OCI-LY7 (cell line): Measurements from ENCODE around the gene BPIFB4. TPM values are rescaled to one million over a fixed set of nuclear protein-coding genes. Genes with fewer than 3 reads are reported as not detected.

Source experiments
- Bru-seq: library from RNA; stranded (reverse); fragments of 400-500 nt; gene quantifications from one replicate; lab custom pipeline; 2021; lab: Mats Ljungman, UMichigan
- BruChase-seq, 2 experiments: library from RNA; stranded (reverse); fragments of 400-500 nt; gene quantifications; one replicate each; lab custom pipeline; 2021; lab: Mats Ljungman, UMichigan
- BruUV-seq: library from RNA; stranded (reverse); fragments of 400-500 nt; replicated peaks from 2 replicates; lab custom pipeline; 2021; lab: Mats Ljungman, UMichigan
- CTCF ChIA-PET: fragments of 300-600 bp; sonication (Branson Sonifier 250); formaldehyde crosslinking; loops from one replicate; lab custom pipeline; 2022; ENCODE audit warnings: antibody characterized with exemption; ENCODE audit not compliant: unreplicated experiment; lab: Charles Lee
- POLR2A ChIA-PET: fragments of 300-600 bp; sonication (Branson Sonifier 250); formaldehyde crosslinking; loops from one replicate; lab custom pipeline; 2022; ENCODE audit warnings: antibody characterized with exemption; lab: Charles Lee
- DNase-seq: peaks from one replicate; pipeline ENCODE4 v3.0.0-alpha.2; 2015; ENCODE audit warnings: low spot score
- H2AFZ ChIP-seq: fragments of 200-600 bp; sonication (generic), shearing (Covaris generic); 2 replicates; pipeline ENCODE4 v1.6.1; 2014; ENCODE audit warnings: mild to moderate bottlenecking, antibody characterized with exemption, low read length, moderate library complexity
- H3K27ac ChIP-seq: fragments of 200-600 bp; sonication (generic); 2 replicates; pipeline ENCODE4 v1.5.1; 2014; ENCODE audit warnings: mixed run types, low read depth, mild to moderate bottlenecking, moderate library complexity, low read length, inconsistent platforms; ENCODE audit not compliant: poor library complexity, severe bottlenecking
- H3K36me3 ChIP-seq: fragments of 200-600 bp; sonication (generic); 2 replicates; pipeline ENCODE4 v1.6.1; 2014; ENCODE audit warnings: mild to moderate bottlenecking, antibody characterized with exemption, low read length, moderate library complexity, mixed read lengths; ENCODE audit not compliant: insufficient read depth
- H3K4me1 ChIP-seq: fragments of 200-600 bp; sonication (generic); 2 replicates; pipeline ENCODE4 v1.5.1; 2014; ENCODE audit warnings: mild to moderate bottlenecking, low read length; ENCODE audit not compliant: insufficient read depth, poor library complexity, severe bottlenecking
- H3K4me2 ChIP-seq: fragments of 200-600 bp; sonication (generic); 2 replicates; pipeline ENCODE4 v1.6.1; 2014; ENCODE audit warnings: mild to moderate bottlenecking, low read length
- H3K4me3 ChIP-seq: fragments of 200-600 bp; sonication (generic); 2 replicates; pipeline ENCODE4 v1.5.1; 2014; ENCODE audit warnings: mild to moderate bottlenecking, low read depth, low read length; ENCODE audit not compliant: poor library complexity, severe bottlenecking
- H3K79me2 ChIP-seq: fragments of 200-600 bp; sonication (generic); 2 replicates; pipeline ENCODE4 v1.6.1; 2016; ENCODE audit warnings: low read depth, mild to moderate bottlenecking, low read length, moderate library complexity, mixed read lengths; ENCODE audit not compliant: insufficient read depth
- H3K9me2 ChIP-seq: fragments of 200-600 bp; sonication (generic); 2 replicates; pipeline ENCODE4 v1.6.1; 2016; ENCODE audit warnings: mild to moderate bottlenecking, low read length, mixed read lengths; ENCODE audit not compliant: insufficient read depth
- H3K9me3 ChIP-seq: fragments of 200-600 bp; sonication (generic); 2 replicates; pipeline ENCODE4 v1.6.1; 2014; ENCODE audit warnings: mild to moderate bottlenecking, mixed run types, low read length, mixed read lengths
- H4K20me1 ChIP-seq: fragments of 200-600 bp; sonication (generic); 2 replicates; pipeline ENCODE4 v1.6.1; 2014; ENCODE audit warnings: mild to moderate bottlenecking, antibody characterized with exemption, low read length, moderate library complexity, mixed read lengths; ENCODE audit not compliant: insufficient read depth
- EZH2phosphoT487 ChIP-seq: fragments of 200-600 bp; sonication (generic); IDR thresholded peaks from 2 replicates; pipeline ENCODE4 v1.6.1; 2018; ENCODE audit warnings: low read depth, borderline replicate concordance, mild to moderate bottlenecking, mixed run types, antibody characterized with exemption, low read length, moderate library complexity, mixed read lengths
- intact Hi-C: fragments of 100-400 bp; cut with micrococcal nuclease; formaldehyde crosslinking; loops from one replicate; pipeline ENCODE4 v1.10.0; 2022; ENCODE audit not compliant: unreplicated experiment
- long read RNA-seq: library from polyadenylated mRNA; stranded (forward); transcript quantifications from one replicate; pipeline ENCODE4 v2.0.0, GENCODE V29; 2022
- total RNA-seq, 2 experiments: library from RNA; depleted of rRNA in 1 of 2; stranded (reverse); fragments of >200 nt in 1 of 2; shearing (Covaris generic) in 1 of 2; gene quantifications; 2 replicates each; pipeline ENCODE4 v1.2.3, GENCODE V29; 2014 to 2022
- TF ChIP-seq, protein P1 (sequence below): fragments of 200-600 bp; sonication (generic); conservative IDR thresholded peaks from 2 replicates; pipeline ENCODE4 v1.5.1; 2014; ENCODE audit warnings: mild to moderate bottlenecking, antibody characterized with exemption, low read length, moderate library complexity, mixed read lengths

BPIFB4 gene
- total RNA-seq (2014; rRNA removed; shearing (Covaris generic)) = not detected in 2 replicates
- total RNA-seq (2022) = not detected in 2 replicates
- not detected for Bru-seq, nascent RNA
- not detected for BruChase-seq, experiment 1, labeled RNA remaining after a 6-hour chase
- not detected for BruChase-seq, experiment 2, labeled RNA remaining after a 2-hour chase
- long read RNA-seq = 0 reads

- Histone ChIP-seq H2AFZ (no peak within 1 kb of the TSS), H3K27ac (no peak within 1 kb of the TSS), H4K20me1 (no peaks in the 10 kb centered on the region), H3K9me2 (no peaks in the 10 kb centered on the region), H3K4me1 (no peaks in the 10 kb centered on the region), H3K4me2 (no peak within 1 kb of the TSS), H3K36me3 (no peaks in the 10 kb centered on the region), H3K9me3 (no peaks in the 10 kb centered on the region), H3K4me3 (no peak within 1 kb of the TSS), H3K79me2 (no peaks in the 10 kb centered on the region)
- POLR2A ChIA-PET = interaction anchor here (0.5 kb wide), 1 partner anchor 278 kb away, joined by 3 read pairs; no protein-coding TSS in a partner anchor
- TF ChIP-seq EZH2phosphoT487 = no peak
- TF ChIP-seq, protein P1, sequence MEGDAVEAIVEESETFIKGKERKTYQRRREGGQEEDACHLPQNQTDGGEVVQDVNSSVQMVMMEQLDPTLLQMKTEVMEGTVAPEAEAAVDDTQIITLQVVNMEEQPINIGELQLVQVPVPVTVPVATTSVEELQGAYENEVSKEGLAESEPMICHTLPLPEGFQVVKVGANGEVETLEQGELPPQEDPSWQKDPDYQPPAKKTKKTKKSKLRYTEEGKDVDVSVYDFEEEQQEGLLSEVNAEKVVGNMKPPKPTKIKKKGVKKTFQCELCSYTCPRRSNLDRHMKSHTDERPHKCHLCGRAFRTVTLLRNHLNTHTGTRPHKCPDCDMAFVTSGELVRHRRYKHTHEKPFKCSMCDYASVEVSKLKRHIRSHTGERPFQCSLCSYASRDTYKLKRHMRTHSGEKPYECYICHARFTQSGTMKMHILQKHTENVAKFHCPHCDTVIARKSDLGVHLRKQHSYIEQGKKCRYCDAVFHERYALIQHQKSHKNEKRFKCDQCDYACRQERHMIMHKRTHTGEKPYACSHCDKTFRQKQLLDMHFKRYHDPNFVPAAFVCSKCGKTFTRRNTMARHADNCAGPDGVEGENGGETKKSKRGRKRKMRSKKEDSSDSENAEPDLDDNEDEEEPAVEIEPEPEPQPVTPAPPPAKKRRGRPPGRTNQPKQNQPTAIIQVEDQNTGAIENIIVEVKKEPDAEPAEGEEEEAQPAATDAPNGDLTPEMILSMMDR = no peak
- no peak for DNase-seq
- CTCF ChIA-PET = no interaction called here
- BruUV-seq = no TSS peak
- intact Hi-C loops = no loop called here
Observed at GRCh38 chr20:33079259-33079658, at the start of gene BPIFB4. BPIFB4 (plus strand) TSS chr20:33079643; CDS start chr20:33081527, 1,884 bp downstream.

DNA sequence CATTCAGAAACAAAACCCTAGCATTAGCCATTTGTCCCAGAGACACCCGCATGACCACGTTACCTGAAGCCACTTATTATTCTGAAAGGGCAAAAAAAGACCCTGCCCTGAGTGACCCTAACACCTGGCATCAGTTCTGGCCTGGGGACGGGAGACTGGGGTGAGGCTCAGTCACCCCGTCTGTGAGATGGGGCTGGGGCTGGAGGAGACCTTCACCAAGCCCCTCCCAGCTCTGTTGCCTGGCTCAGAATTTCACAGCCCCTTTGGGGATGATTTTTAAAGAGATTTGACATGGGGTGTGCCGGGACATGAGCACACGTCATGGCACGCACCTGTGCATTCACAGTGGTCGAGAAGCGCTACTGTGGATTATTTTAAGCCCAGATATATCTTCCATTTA, 49.4 kb upstream of the BPIFB4 start:
- Histone ChIP-seq H3K27ac (no peak overlapping the region), H4K20me1 (no peaks in the 10 kb centered on the region), H3K79me2 (no peaks in the 10 kb centered on the region), H2AFZ (no peak overlapping the region), H3K4me3 (no peak overlapping the region), H3K4me1 (no peaks in the 10 kb centered on the region), H3K36me3 (no peaks in the 10 kb centered on the region), H3K4me2 (no peak overlapping the region), H3K9me3 (no peaks in the 10 kb centered on the region), H3K9me2 (no peaks in the 10 kb centered on the region)
- POLR2A ChIA-PET = no interaction called here
- no TSS peak for BruUV-seq
- TF ChIP-seq EZH2phosphoT487 = no peak
- TF ChIP-seq, protein P1 = no peak
- CTCF ChIA-PET = no interaction called here
- no peak for DNase-seq
- intact Hi-C loops = no loop called here

DNA sequence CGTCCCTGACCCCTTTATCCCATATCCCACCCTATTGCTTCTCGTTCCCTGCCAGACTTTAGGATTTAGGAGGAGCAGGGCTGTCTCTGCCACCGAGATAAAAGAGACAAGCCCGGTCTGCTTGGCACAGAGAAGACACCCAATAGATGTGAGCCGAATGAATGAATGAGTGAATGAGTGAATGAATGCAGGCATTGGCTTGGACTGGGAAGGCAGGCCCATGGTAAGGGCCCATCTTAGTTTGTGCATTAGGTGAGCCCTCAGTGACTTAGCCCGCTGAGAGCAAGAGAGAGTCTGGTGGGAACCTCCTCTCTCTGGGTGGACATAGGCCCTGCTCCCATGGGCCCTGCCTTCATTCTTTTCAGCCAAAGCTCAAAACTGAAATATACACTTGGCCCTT, 48.9 kb upstream of the BPIFB4 start:
- TF ChIP-seq EZH2phosphoT487 = no peak
- TF ChIP-seq, protein P1 = no peak
- H3K4me2 ChIP-seq = no peak overlapping the region
- BruUV-seq = no TSS peak
- no peak overlapping the region for H3K4me3 ChIP-seq
- H3K4me1 ChIP-seq = no peaks in the 10 kb centered on the region
- H3K79me2 ChIP-seq = no peaks in the 10 kb centered on the region
- ChIA-PET CTCF (no interaction called here), POLR2A (no interaction called here)
- no peaks in the 10 kb centered on the region for H4K20me1 ChIP-seq
- H3K36me3 ChIP-seq = no peaks in the 10 kb centered on the region
- DNase-seq = no peak
- H3K9me3 ChIP-seq = no peaks in the 10 kb centered on the region
- intact Hi-C loops = no loop called here
- no peak overlapping the region for H3K27ac ChIP-seq
- H2AFZ ChIP-seq = no peak overlapping the region
- no peaks in the 10 kb centered on the region for H3K9me2 ChIP-seq
